Karpas-422 (cell line): ENCODE data around the gene ELFN1. TPM values are rescaled to one million over a fixed set of nuclear protein-coding genes. Genes with fewer than 3 reads are reported as not detected.

Experiments used
- DNase-seq: peaks from one replicate; pipeline ENCODE4 v3.0.0-alpha.2; 2015
- H2AFZ ChIP-seq: fragments of 200-600 bp; sonication (generic); 2 replicates; pipeline ENCODE4 v1.6.1; 2014; ENCODE audit warnings: antibody characterized with exemption, low read length, mixed read lengths
- H3K27ac ChIP-seq: fragments of 200-600 bp; sonication (generic); 2 replicates; pipeline ENCODE4 v1.5.1; 2014; ENCODE audit warnings: mild to moderate bottlenecking, low read length, moderate library complexity
- H3K27me3 ChIP-seq: fragments of 200-600 bp; sonication (generic); 2 replicates; pipeline ENCODE4 v1.6.1; 2014; ENCODE audit warnings: low read length, mixed read lengths
- H3K36me3 ChIP-seq: fragments of 200-600 bp; sonication (generic); 2 replicates; pipeline ENCODE4 v1.6.1; 2014; ENCODE audit warnings: low read length, mixed read lengths; ENCODE audit not compliant: insufficient read depth
- H3K4me1 ChIP-seq: fragments of 200-600 bp; sonication (generic); 2 replicates; pipeline ENCODE4 v1.6.1; 2014; ENCODE audit warnings: mild to moderate bottlenecking, low read length, mixed read lengths
- H3K4me2 ChIP-seq: fragments of 200-600 bp; sonication (generic); 2 replicates; pipeline ENCODE4 v1.6.1; 2014; ENCODE audit warnings: low read length, low read depth, mild to moderate bottlenecking; ENCODE audit not compliant: poor library complexity, severe bottlenecking
- H3K4me3 ChIP-seq: fragments of 200-600 bp; sonication (generic); 2 replicates; pipeline ENCODE4 v1.5.1; 2014; ENCODE audit warnings: mild to moderate bottlenecking, antibody characterized with exemption, low read length, mixed read lengths
- H3K79me2 ChIP-seq: fragments of 200-600 bp; sonication (generic); 2 replicates; pipeline ENCODE4 v1.6.1; 2014; ENCODE audit warnings: mild to moderate bottlenecking, low read length, mixed read lengths
- H3K9ac ChIP-seq: fragments of 200-600 bp; sonication (generic); 2 replicates; pipeline ENCODE4 v1.6.0; 2014; ENCODE audit warnings: low read length
- H3K9me2 ChIP-seq: fragments of 200-600 bp; sonication (generic), shearing (Covaris generic); replicated peaks from 2 replicates; pipeline ENCODE4 v1.6.0; 2014; ENCODE audit warnings: mild to moderate bottlenecking, low read length, moderate library complexity; ENCODE audit not compliant: insufficient read depth
- H3K9me3 ChIP-seq: fragments of 300-700, 200-600 bp; sonication (generic); 2 replicates; pipeline ENCODE4 v1.6.1; 2014; ENCODE audit warnings: low read length, mixed read lengths
- H4K20me1 ChIP-seq: fragments of 200-600 bp; sonication (generic); 2 replicates; pipeline ENCODE4 v1.6.1; 2014; ENCODE audit warnings: mild to moderate bottlenecking, antibody characterized with exemption, low read length, low read depth; ENCODE audit not compliant: insufficient read depth
- total RNA-seq: library from RNA; depleted of rRNA; stranded (reverse); fragments of >200 nt; shearing (Covaris generic); gene quantifications from 2 replicates; pipeline ENCODE4 v1.2.3, GENCODE V29; 2014; ENCODE audit warnings: low replicate concordance; rRNA removed

The ELFN1 gene
- not detected in 2 replicates for total RNA-seq

- no peak within 1 kb of the TSS for H3K4me2 ChIP-seq
- no peak within 1 kb of the TSS for H3K4me3 ChIP-seq
- no peaks in the 10 kb centered on the region for H3K27me3 ChIP-seq
- no peak for DNase-seq
- H3K27ac ChIP-seq, result no peak within 1 kb of the TSS
- H4K20me1 ChIP-seq, result no peaks in the 10 kb centered on the region
- no peaks in the 10 kb centered on the region for H3K36me3 ChIP-seq
- no peak within 1 kb of the TSS for H3K9ac ChIP-seq
- no peak within 1 kb of the TSS for H2AFZ ChIP-seq
- H3K9me2 ChIP-seq, result no peaks in the 10 kb centered on the region
- H3K4me1 ChIP-seq, result no peaks in the 10 kb centered on the region
- no peaks in the 10 kb centered on the region for H3K79me2 ChIP-seq
- H3K9me3 ChIP-seq, result no peaks in the 10 kb centered on the region
Observed at GRCh38 chr7:1669954-1670893, at the start of gene ELFN1. TSS of gene ELFN1 (plus strand) at chr7:1670277. CDS start at chr7:1744597, 74,320 bp downstream.

GRCh38 chr7:1620835-1621234 lies 49.2 kb upstream of the ELFN1 start:
- no peaks in the 10 kb centered on the region for H3K79me2 ChIP-seq
- no peak overlapping the region for H3K9ac ChIP-seq
- no peaks in the 10 kb centered on the region for H4K20me1 ChIP-seq
- no peaks in the 10 kb centered on the region for H3K27me3 ChIP-seq
- no peak for DNase-seq
- no peak overlapping the region for H2AFZ ChIP-seq
- no peak overlapping the region for H3K27ac ChIP-seq
- no peaks in the 10 kb centered on the region for H3K36me3 ChIP-seq
- H3K4me3 ChIP-seq, result no peak overlapping the region
- no peaks in the 10 kb centered on the region for H3K9me2 ChIP-seq
- no peak overlapping the region for H3K4me2 ChIP-seq
- no peaks in the 10 kb centered on the region for H3K4me1 ChIP-seq
- no peaks in the 10 kb centered on the region for H3K9me3 ChIP-seq

- Histone ChIP-seq H3K4me2 (no peak overlapping the region), H4K20me1 (no peaks in the 10 kb centered on the region), H3K9me2 (no peaks in the 10 kb centered on the region), H3K9ac (no peak overlapping the region), H3K4me3 (no peak overlapping the region), H2AFZ (no peak overlapping the region), H3K27ac (no peak overlapping the region), H3K79me2 (no peaks in the 10 kb centered on the region), H3K9me3 (no peaks in the 10 kb centered on the region), H3K36me3 (no peaks in the 10 kb centered on the region), H3K4me1 (no peaks in the 10 kb centered on the region), H3K27me3 (no peaks in the 10 kb centered on the region)
- DNase-seq, result no peak
Observed at GRCh38 chr7:1621718-1622117, 48.4 kb upstream of the ELFN1 start.

- H3K9me3 ChIP-seq, result no peaks in the 10 kb centered on the region
- no peaks in the 10 kb centered on the region for H3K27me3 ChIP-seq
- H2AFZ ChIP-seq, result no peak overlapping the region
- no peak overlapping the region for H3K27ac ChIP-seq
- no peak overlapping the region for H3K4me2 ChIP-seq
- H3K9ac ChIP-seq, result no peak overlapping the region
- no peaks in the 10 kb centered on the region for H4K20me1 ChIP-seq
- no peak overlapping the region for H3K4me3 ChIP-seq
- H3K79me2 ChIP-seq, result no peaks in the 10 kb centered on the region
- H3K9me2 ChIP-seq, result no peaks in the 10 kb centered on the region
- peaks cover under 1% of the 10 kb centered on the region for H3K4me1 ChIP-seq
- DNase-seq, result no peak
- H3K36me3 ChIP-seq, result no peaks in the 10 kb centered on the region
Observed at GRCh38 chr7:1622441-1622840, 47.6 kb upstream of the ELFN1 start.

GRCh38 chr7:1623810-1624209 lies 46.3 kb upstream of the ELFN1 start:
- no peak for DNase-seq
- H3K9me2 ChIP-seq, result no peaks in the 10 kb centered on the region
- no peak overlapping the region for H3K4me3 ChIP-seq
- no peaks in the 10 kb centered on the region for H3K79me2 ChIP-seq
- no peak overlapping the region for H3K27ac ChIP-seq
- H2AFZ ChIP-seq, result no peak overlapping the region
- no peak overlapping the region for H3K4me2 ChIP-seq
- H4K20me1 ChIP-seq, result no peaks in the 10 kb centered on the region
- no peaks in the 10 kb centered on the region for H3K9me3 ChIP-seq
- H3K9ac ChIP-seq, result no peak overlapping the region
- H3K27me3 ChIP-seq, result no peaks in the 10 kb centered on the region
- H3K36me3 ChIP-seq, result no peaks in the 10 kb centered on the region
- peaks cover 5% of the 10 kb centered on the region for H3K4me1 ChIP-seq

- Histone ChIP-seq H4K20me1 (no peaks in the 10 kb centered on the region), H3K27me3 (no peaks in the 10 kb centered on the region), H2AFZ (no peak overlapping the region), H3K79me2 (no peaks in the 10 kb centered on the region), H3K36me3 (no peaks in the 10 kb centered on the region), H3K9ac (no peak overlapping the region), H3K4me3 (no peak overlapping the region), H3K4me2 (no peak overlapping the region), H3K9me2 (no peaks in the 10 kb centered on the region), H3K27ac (no peak overlapping the region), H3K4me1 (peaks cover 5% of the 10 kb centered on the region), H3K9me3 (no peaks in the 10 kb centered on the region)
- no peak for DNase-seq
Observed at GRCh38 chr7:1624999-1625927, 44.8 kb upstream of the ELFN1 start.

- H3K9ac ChIP-seq, result no peak overlapping the region
- H3K27me3 ChIP-seq, result no peaks in the 10 kb centered on the region
- H3K36me3 ChIP-seq, result no peaks in the 10 kb centered on the region
- no peak overlapping the region for H2AFZ ChIP-seq
- peaks cover 5% of the 10 kb centered on the region for H3K4me1 ChIP-seq
- H4K20me1 ChIP-seq, result no peaks in the 10 kb centered on the region
- H3K27ac ChIP-seq, result no peak overlapping the region
- no peaks in the 10 kb centered on the region for H3K79me2 ChIP-seq
- no peaks in the 10 kb centered on the region for H3K9me3 ChIP-seq
- DNase-seq, result no peak
- H3K4me3 ChIP-seq, result no peak overlapping the region
- H3K9me2 ChIP-seq, result no peaks in the 10 kb centered on the region
- H3K4me2 ChIP-seq, result no peak overlapping the region
Observed at GRCh38 chr7:1626769-1627168, 43.3 kb upstream of the ELFN1 start.
